CD4-positive, alpha-beta memory T cell (primary cell): Measurements from ENCODE around the gene NRCAM. TPM values are rescaled to one million over a fixed set of nuclear protein-coding genes. Genes with fewer than 3 reads are reported as not detected.

Experiments used
- CTCF ChIA-PET: fragments of 350-600 bp; sonication (Branson Sonifier 250); formaldehyde crosslinking; loops from one replicate; lab custom pipeline; 2021; ENCODE audit warnings: inconsistent platforms; ENCODE audit not compliant: partially characterized antibody; lab: Charles Lee
- POLR2A ChIA-PET: fragments of 350-600 bp; sonication (Branson Sonifier 250); formaldehyde crosslinking; loops from one replicate; lab custom pipeline; 2021; ENCODE audit not compliant: partially characterized antibody; lab: Charles Lee
- DNase-seq, 5 donors: peaks; one replicate each; pipeline versions ENCODE4 v3.0.0 to v3.0.0-alpha.2; 2020 to 2022; ENCODE audit warnings: mixed read lengths in 1 of 5
- H3K27ac ChIP-seq: one replicate; pipeline ENCODE4 v1.7.0; 2013; ENCODE audit warnings: low read depth, low read length
- H3K27me3 ChIP-seq: 2 replicates; pipeline ENCODE4 v1.7.0; 2013; ENCODE audit warnings: mild to moderate bottlenecking, low read length, moderate library complexity; ENCODE audit not compliant: insufficient read depth
- H3K36me3 ChIP-seq: 2 replicates; pipeline ENCODE4 v1.7.0; 2013; ENCODE audit warnings: mild to moderate bottlenecking, low read length, moderate library complexity; ENCODE audit not compliant: insufficient read depth
- H3K4me1 ChIP-seq: 2 replicates; pipeline ENCODE4 v1.7.0; 2013; ENCODE audit warnings: mild to moderate bottlenecking, low read length, moderate library complexity; ENCODE audit not compliant: insufficient read depth
- H3K4me3 ChIP-seq, 2 donors: one replicate each; pipeline ENCODE4 v1.7.0; 2013; ENCODE audit warnings: low read length in 2 of 2, mild to moderate bottlenecking in 1 of 2
- H3K9me3 ChIP-seq, 2 donors: one replicate each; pipeline ENCODE4 v1.7.0; 2013; ENCODE audit warnings: low read length in 2 of 2, control low read depth in 1 of 2; ENCODE audit not compliant: control insufficient read depth in 1 of 2
- H3K27ac Mint-ChIP-seq, 7 donors: one replicate each; pipeline ENCODE4 v1.8.0; 2020 to 2021; ENCODE audit warnings: mixed read lengths in 7 of 7, mild to moderate bottlenecking in 6 of 7, inconsistent platforms in 3 of 7, moderate library complexity in 3 of 7
- H3K27me3 Mint-ChIP-seq, 2 donors: one replicate each; pipeline ENCODE4 v1.8.0; 2020 to 2021; ENCODE audit warnings: mixed read lengths in 2 of 2
- H3K36me3 Mint-ChIP-seq, 2 donors: one replicate each; pipeline ENCODE4 v1.8.0; 2020 to 2021; ENCODE audit warnings: mixed read lengths in 2 of 2, inconsistent platforms in 1 of 2, mild to moderate bottlenecking in 1 of 2
- H3K4me1 Mint-ChIP-seq, 4 donors: one replicate each; pipeline ENCODE4 v1.8.0; 2020 to 2021; ENCODE audit warnings: mixed read lengths in 4 of 4, mild to moderate bottlenecking in 1 of 4
- H3K4me3 Mint-ChIP-seq, 8 donors: one replicate each; pipeline ENCODE4 v1.8.0; 2020 to 2021; ENCODE audit warnings: mixed read lengths in 8 of 8, mild to moderate bottlenecking in 7 of 8, moderate library complexity in 6 of 8, inconsistent platforms in 3 of 8
- H3K9me3 Mint-ChIP-seq, 8 donors: one replicate each; pipeline ENCODE4 v1.8.0; 2020 to 2021; ENCODE audit warnings: mixed read lengths in 8 of 8, mild to moderate bottlenecking in 5 of 8, inconsistent platforms in 3 of 8, moderate library complexity in 1 of 8
- intact Hi-C: fragments of 100-400 bp; cut with micrococcal nuclease; formaldehyde crosslinking; loops from one replicate; pipeline ENCODE4 v1.15.1; 2023
- polyA plus RNA-seq, 2 donors: library from polyadenylated mRNA; unstranded; fragments of 300-500 nt; fragmentation: Illumina TruSeq; gene quantifications; one replicate each; pipeline ENCODE4 v1.2.3, GENCODE V29; 2021
- total RNA-seq, 2 experiments: library from RNA; stranded (reverse); gene quantifications; one replicate each; pipeline ENCODE4 v1.2.3, GENCODE V29; 2021

The NRCAM gene
- total and polyA plus RNA-seq, 4 experiments from 2014 or later = 0.22 to 0.41 (median 0.32) TPM; not detected in 1

DNA sequence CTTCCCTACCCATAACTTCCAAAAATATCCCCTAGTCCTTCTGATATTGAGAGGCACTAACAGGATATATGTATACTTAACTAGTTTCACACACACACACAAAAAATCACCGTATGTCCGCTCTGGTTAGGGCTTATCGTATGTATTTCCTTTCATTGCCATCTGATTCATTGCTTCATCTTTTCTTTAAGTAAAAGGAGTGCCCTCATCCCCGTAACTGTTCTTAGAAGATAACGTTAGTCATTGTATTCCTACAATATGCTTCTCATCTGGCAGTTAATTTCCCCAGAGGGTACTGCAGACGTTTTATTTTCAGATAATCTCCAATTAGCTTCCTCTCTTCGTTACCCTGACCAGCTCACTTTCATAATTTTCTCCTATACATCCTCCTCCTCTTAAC, 37.3 kb downstream of the NRCAM start:
- Mint-ChIP-seq H3K4me3 (no peak overlapping the region), H3K27ac (no peak overlapping the region), H3K9me3 (peaks cover 0 to 2% (median 0%) of the 10 kb centered on the region in 8 donors), H3K4me1 (peaks cover 0 to 8% (median 3%) of the 10 kb centered on the region in 4 donors), H3K36me3 (no peaks in the 10 kb centered on the region), H3K27me3 (peaks cover 30 to 49% of the 10 kb centered on the region in 2 donors)
- Histone ChIP-seq H3K4me3 (no peak overlapping the region), H3K27ac (no peak overlapping the region), H3K9me3 (no peaks in the 10 kb centered on the region), H3K36me3 (no peaks in the 10 kb centered on the region), H3K27me3 (peaks cover 3% of the 10 kb centered on the region), H3K4me1 (no peaks in the 10 kb centered on the region)
- CTCF ChIA-PET = no interaction called here
- DNase-seq = no peak
- intact Hi-C loops = no loop called here
- POLR2A ChIA-PET = no interaction called here

DNA sequence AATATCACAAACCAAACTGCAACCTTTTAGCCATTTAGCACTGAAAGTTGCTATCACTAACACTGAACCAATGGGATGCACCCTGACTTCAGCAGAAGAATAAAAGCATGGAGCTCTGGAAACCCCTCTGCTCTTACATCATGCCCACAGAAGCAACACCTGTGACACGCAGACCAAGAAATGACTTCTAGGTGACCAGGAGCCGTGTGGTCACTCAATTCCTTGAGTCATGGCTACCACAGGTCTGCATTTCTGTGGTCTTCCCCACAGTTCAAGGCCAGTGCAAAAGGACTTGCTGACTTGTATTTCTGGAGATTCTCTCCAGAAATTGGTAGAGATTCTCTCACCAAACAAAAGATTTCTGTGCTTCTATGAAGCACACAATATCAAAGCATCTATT, 38.3 kb downstream of the NRCAM start:
- Mint-ChIP-seq H3K27me3 (peaks cover 30 to 48% of the 10 kb centered on the region in 2 donors), H3K27ac (no peak overlapping the region), H3K4me3 (no peak overlapping the region), H3K4me1 (peaks cover 0 to 8% (median 3%) of the 10 kb centered on the region in 4 donors), H3K9me3 (peaks cover 0 to 4% (median 1%) of the 10 kb centered on the region in 8 donors), H3K36me3 (no peaks in the 10 kb centered on the region)
- H3K27ac ChIP-seq = no peak overlapping the region
- POLR2A ChIA-PET = no interaction called here
- no peaks in the 10 kb centered on the region for H3K4me1 ChIP-seq
- intact Hi-C loops = no loop called here
- no peak for DNase-seq
- H3K9me3 ChIP-seq = no peaks in the 10 kb centered on the region
- no peaks in the 10 kb centered on the region for H3K36me3 ChIP-seq
- no peak overlapping the region for H3K4me3 ChIP-seq
- CTCF ChIA-PET = no interaction called here
- peaks cover 3% of the 10 kb centered on the region for H3K27me3 ChIP-seq

DNA sequence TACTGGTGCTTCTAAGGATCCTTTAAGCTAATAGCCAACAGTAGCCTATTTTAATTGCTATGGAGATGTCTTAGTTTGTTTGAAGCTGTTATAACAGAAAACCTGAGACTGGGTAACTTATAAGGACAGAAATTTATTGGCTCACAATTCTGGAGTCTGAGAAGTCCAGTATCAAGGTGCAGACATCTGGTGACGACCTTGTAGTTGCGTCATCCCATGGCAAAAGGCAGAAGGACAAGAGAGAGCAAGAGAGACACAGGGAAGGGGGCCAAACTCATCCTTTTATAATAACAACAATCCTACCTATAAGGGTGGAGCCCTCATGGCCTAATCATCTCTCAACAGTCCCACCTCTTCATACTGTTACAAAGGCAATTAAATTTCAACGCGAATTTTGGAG, 39.1 kb downstream of the NRCAM start:
- POLR2A ChIA-PET = no interaction called here
- CTCF ChIA-PET = no interaction called here
- no peaks in the 10 kb centered on the region for H3K36me3 ChIP-seq
- Mint-ChIP-seq H3K27me3 (peaks cover 31 to 49% of the 10 kb centered on the region in 2 donors), H3K36me3 (no peaks in the 10 kb centered on the region), H3K9me3 (peaks cover 0 to 5% (median 2%) of the 10 kb centered on the region in 8 donors), H3K27ac (no peak overlapping the region), H3K4me1 (peaks cover 0 to 8% (median 3%) of the 10 kb centered on the region in 4 donors), H3K4me3 (no peak overlapping the region)
- H3K9me3 ChIP-seq = no peaks in the 10 kb centered on the region
- no peak overlapping the region for H3K27ac ChIP-seq
- no peak for DNase-seq
- intact Hi-C loops = no loop called here
- no peaks in the 10 kb centered on the region for H3K4me1 ChIP-seq
- peaks cover 3% of the 10 kb centered on the region for H3K27me3 ChIP-seq
- no peak overlapping the region for H3K4me3 ChIP-seq

DNA sequence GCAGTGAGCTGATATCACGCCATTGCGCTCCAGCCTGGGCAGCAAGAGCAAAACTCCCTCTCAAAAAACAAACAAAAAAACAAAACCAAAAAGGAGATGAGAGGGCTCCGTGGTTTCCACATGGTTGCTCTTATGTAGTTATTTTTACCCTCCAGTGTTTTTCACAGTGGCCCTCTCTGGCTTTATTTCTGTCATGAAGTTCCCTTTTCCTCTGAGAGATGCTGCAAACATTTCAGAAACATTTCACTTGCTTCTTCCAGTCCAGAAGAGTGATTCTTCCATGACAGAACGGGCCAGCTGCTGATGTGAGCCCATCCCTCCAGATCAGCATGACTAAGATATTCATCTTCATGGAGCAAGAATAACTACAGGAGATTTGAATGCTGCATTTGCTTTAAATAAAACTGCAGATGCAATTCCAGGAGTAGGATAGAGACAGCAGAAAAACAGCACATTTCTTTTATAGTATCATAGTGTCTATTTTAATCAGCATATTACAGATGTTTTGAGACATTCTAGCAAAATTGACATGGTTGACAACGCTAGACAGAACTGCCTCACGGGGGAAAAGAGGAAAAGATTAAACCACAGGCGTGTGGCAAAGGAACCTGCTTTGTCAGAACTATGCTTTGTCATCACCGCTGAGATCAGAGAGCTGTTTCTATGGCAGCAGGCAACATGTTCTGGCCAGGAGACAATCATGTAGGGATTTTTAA, 40.3 kb downstream of the NRCAM start:
- H3K36me3 ChIP-seq = no peaks in the 10 kb centered on the region
- H3K27ac Mint-ChIP-seq = no peak overlapping the region
- no peak overlapping the region for H3K27ac ChIP-seq
- no peak overlapping the region for H3K4me3 ChIP-seq
- intact Hi-C loops = no loop called here
- ChIA-PET POLR2A (no interaction called here), CTCF (no interaction called here)
- H3K36me3 Mint-ChIP-seq = no peaks in the 10 kb centered on the region
- no peaks in the 10 kb centered on the region for H3K9me3 ChIP-seq
- peak in 1 of 5 donors; percentile 2 for DNase-seq
- H3K27me3 Mint-ChIP-seq = peaks cover 25 to 49% of the 10 kb centered on the region in 2 donors
- no peaks in the 10 kb centered on the region for H3K4me1 ChIP-seq
- peaks cover 0 to 5% (median 2%) of the 10 kb centered on the region in 8 donors for H3K9me3 Mint-ChIP-seq
- peaks cover 0 to 8% (median 3%) of the 10 kb centered on the region in 4 donors for H3K4me1 Mint-ChIP-seq
- H3K4me3 Mint-ChIP-seq = no peak overlapping the region
- no peaks in the 10 kb centered on the region for H3K27me3 ChIP-seq

DNA sequence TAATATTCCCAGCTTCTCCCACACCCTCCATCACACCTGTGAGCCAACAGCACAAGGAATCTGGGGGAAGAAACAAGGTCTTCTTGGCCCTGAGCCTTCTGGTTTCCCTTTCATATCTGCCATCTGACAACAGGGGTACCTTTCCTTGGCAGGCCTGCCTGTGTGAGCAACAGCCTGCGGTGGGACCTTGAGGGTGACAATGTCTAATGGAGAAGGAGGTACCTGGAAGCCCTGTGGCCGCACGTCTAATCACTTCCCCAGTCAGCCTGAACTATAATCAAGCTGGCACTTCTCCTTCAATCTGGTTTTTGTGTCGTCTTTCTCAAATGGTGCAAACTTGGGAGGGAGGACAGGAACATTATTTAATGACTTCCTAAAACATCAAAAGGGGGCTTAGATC, 41.2 kb downstream of the NRCAM start:
- no peak overlapping the region for H3K4me3 ChIP-seq
- H3K36me3 Mint-ChIP-seq = no peaks in the 10 kb centered on the region
- H3K4me1 Mint-ChIP-seq = peaks cover 0 to 5% (median 3%) of the 10 kb centered on the region in 4 donors
- ChIA-PET POLR2A (no interaction called here), CTCF (no interaction called here)
- peaks cover 19 to 41% of the 10 kb centered on the region in 2 donors for H3K27me3 Mint-ChIP-seq
- H3K27me3 ChIP-seq = no peaks in the 10 kb centered on the region
- DNase-seq = no peak
- no peaks in the 10 kb centered on the region for H3K9me3 ChIP-seq
- H3K4me1 ChIP-seq = no peaks in the 10 kb centered on the region
- H3K9me3 Mint-ChIP-seq = peaks cover 0 to 5% (median 2%) of the 10 kb centered on the region in 8 donors
- H3K27ac Mint-ChIP-seq = no peak overlapping the region
- no peaks in the 10 kb centered on the region for H3K36me3 ChIP-seq
- intact Hi-C loops = no loop called here
- H3K27ac ChIP-seq = no peak overlapping the region
- no peak overlapping the region for H3K4me3 Mint-ChIP-seq

DNA sequence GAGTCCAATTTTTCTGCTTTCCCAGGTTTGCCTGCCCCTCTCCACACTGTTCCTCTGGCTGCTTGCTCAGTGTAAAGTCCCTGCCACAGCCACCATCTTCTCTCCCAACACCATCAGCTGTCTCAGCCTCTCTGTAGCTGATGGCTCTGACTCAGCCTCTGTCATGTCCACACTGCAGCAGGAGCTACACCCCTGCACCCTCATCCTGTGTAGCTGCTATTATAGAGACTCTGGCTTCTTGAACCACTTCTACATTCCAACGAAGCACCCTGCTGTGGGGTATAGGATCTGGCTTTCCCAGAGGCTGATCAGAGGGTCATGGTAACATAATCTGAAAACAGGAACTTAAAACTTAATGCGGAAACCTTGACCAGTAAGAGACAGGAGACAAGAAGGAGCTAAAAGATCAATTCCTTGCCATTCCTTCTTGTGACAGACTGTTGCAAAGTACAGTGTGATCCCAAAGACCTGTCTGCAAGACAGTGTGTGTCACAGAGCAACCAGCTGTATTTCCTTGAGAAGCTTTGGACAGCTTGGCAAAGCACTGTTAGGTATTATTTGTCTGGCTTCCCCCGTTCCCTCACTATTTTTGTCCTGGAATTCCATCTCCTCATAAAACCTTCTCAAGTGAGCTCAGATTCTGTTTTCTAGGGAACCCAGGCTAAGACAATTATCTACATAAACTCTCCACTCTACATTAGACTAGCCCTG, 42.3 kb downstream of the NRCAM start:
- Histone ChIP-seq H3K9me3 (no peaks in the 10 kb centered on the region), H3K27ac (no peak overlapping the region), H3K4me3 (no peak overlapping the region), H3K4me1 (no peaks in the 10 kb centered on the region), H3K27me3 (no peaks in the 10 kb centered on the region), H3K36me3 (no peaks in the 10 kb centered on the region)
- Mint-ChIP-seq H3K27me3 (peaks cover 17 to 36% of the 10 kb centered on the region in 2 donors), H3K36me3 (no peaks in the 10 kb centered on the region), H3K27ac (no peak overlapping the region), H3K4me1 (peaks cover 0 to 5% (median under 1%) of the 10 kb centered on the region in 4 donors), H3K4me3 (no peak overlapping the region), H3K9me3 (peaks cover 0 to 5% (median 2%) of the 10 kb centered on the region in 8 donors)
- no peak for DNase-seq
- ChIA-PET CTCF (interaction anchor here (1.4 kb wide), 1 partner anchor 8 kb away, joined by 3 read pairs; no protein-coding TSS in a partner anchor), POLR2A (no interaction called here)
- intact Hi-C loops = no loop called here

DNA sequence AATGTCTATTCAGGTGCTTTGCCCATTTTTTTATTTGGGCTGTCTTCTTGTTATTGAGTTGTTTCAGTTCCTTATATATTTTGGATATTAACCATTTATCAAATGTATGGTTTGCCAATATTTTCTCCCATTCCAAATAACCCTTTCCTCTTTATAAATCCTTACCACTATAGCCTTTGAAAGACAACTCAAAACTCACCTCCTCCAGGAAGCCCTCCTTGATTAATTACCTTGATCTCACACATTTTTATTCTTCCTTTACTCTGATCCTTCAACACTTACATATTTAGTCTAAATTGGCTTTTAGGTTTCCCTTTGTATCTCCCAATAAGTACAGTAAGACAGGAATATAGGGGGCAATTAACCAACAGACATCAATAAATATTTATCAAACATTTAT, 42.9 kb downstream of the NRCAM start:
- intact Hi-C loops = no loop called here
- CTCF ChIA-PET = interaction anchor here (1.4 kb wide), 1 partner anchor 9 kb away, joined by 3 read pairs; no protein-coding TSS in a partner anchor
- no peak overlapping the region for H3K4me3 Mint-ChIP-seq
- Histone ChIP-seq H3K36me3 (no peaks in the 10 kb centered on the region), H3K27me3 (no peaks in the 10 kb centered on the region), H3K27ac (no peak overlapping the region), H3K4me1 (no peaks in the 10 kb centered on the region), H3K4me3 (no peak overlapping the region), H3K9me3 (no peaks in the 10 kb centered on the region)
- H3K27ac Mint-ChIP-seq = no peak overlapping the region
- H3K9me3 Mint-ChIP-seq = peaks cover 0 to 5% (median 1%) of the 10 kb centered on the region in 8 donors
- no peak for DNase-seq
- peaks cover 0 to 5% (median under 1%) of the 10 kb centered on the region in 4 donors for H3K4me1 Mint-ChIP-seq
- POLR2A ChIA-PET = no interaction called here
- no peaks in the 10 kb centered on the region for H3K36me3 Mint-ChIP-seq
- H3K27me3 Mint-ChIP-seq = peaks cover 15 to 34% of the 10 kb centered on the region in 2 donors
